GM12872 (cell line): ENCODE data around the gene PRKAR2B.

Experiments
- TF ChIP-seq, protein P1 (sequence below): IDR thresholded peaks from 3 replicates; pipeline ENCODE4 v1.5.1; 2011; ENCODE audit warnings: low read depth, mild to moderate bottlenecking, low read length, moderate library complexity; ENCODE audit not compliant: insufficient read depth

PRKAR2B gene

DNA sequence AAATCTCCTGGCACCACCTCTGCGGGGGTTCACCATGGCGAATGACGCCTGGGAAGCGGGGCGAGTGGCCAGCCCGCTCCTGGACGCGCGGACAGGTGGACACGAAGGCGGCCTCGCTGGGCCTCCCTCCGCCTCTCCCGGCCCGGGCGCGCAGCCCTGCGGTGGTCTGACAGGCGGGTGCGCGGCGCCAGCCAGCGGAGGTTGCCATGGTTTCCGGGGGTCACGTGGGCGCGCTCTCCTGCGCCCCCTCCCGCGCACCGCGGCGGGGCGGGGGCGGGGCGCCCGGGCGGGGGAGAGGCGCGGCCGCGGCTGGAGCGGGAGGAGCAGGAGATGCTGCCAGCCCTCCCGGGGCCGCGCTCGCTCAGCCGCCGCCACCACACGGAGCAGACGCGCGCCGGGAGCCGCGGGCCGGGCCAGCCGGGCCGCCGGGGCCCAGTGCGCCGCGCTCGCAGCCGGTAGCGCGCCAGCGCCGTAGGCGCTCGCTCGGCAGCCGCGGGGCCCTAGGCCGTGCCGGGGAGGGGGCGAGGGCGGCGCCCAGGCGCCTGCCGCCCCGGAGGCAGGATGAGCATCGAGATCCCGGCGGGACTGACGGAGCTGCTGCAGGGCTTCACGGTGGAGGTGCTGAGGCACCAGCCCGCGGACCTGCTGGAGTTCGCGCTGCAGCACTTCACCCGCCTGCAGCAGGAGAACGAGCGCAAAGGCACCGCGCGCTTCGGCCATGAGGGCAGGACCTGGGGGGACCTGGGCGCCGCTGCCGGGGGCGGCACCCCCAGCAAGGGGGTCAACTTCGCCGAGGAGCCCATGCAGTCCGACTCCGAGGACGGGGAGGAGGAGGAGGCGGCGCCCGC, at the start of gene PRKAR2B:
TSS of gene PRKAR2B (plus strand) at position 359 of the 848 bp plus-strand sequence. CDS start at position 562, 203 bp downstream.
- TF ChIP-seq, protein P1, sequence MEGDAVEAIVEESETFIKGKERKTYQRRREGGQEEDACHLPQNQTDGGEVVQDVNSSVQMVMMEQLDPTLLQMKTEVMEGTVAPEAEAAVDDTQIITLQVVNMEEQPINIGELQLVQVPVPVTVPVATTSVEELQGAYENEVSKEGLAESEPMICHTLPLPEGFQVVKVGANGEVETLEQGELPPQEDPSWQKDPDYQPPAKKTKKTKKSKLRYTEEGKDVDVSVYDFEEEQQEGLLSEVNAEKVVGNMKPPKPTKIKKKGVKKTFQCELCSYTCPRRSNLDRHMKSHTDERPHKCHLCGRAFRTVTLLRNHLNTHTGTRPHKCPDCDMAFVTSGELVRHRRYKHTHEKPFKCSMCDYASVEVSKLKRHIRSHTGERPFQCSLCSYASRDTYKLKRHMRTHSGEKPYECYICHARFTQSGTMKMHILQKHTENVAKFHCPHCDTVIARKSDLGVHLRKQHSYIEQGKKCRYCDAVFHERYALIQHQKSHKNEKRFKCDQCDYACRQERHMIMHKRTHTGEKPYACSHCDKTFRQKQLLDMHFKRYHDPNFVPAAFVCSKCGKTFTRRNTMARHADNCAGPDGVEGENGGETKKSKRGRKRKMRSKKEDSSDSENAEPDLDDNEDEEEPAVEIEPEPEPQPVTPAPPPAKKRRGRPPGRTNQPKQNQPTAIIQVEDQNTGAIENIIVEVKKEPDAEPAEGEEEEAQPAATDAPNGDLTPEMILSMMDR = no peak

DNA sequence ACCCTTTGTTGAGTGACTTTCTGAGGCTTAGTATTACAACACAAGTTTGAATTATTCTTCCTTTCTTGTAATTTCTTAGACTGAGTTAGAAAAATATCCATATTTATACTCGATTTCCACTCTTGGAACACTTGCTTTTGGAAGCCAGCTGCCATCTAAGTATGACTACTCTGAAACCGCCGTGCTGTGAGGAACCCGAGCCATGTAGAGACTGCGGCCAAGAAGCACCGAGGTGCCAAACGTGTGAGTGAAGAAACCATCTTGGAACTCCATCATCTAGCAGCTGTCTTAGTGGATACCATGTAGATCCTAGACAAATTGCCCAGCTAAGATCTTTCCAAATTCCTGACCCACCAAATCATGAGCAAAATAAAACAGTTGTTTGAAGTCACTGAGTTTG, 49.7 kb upstream of the PRKAR2B start:
- TF ChIP-seq, protein P1 = no peak

DNA sequence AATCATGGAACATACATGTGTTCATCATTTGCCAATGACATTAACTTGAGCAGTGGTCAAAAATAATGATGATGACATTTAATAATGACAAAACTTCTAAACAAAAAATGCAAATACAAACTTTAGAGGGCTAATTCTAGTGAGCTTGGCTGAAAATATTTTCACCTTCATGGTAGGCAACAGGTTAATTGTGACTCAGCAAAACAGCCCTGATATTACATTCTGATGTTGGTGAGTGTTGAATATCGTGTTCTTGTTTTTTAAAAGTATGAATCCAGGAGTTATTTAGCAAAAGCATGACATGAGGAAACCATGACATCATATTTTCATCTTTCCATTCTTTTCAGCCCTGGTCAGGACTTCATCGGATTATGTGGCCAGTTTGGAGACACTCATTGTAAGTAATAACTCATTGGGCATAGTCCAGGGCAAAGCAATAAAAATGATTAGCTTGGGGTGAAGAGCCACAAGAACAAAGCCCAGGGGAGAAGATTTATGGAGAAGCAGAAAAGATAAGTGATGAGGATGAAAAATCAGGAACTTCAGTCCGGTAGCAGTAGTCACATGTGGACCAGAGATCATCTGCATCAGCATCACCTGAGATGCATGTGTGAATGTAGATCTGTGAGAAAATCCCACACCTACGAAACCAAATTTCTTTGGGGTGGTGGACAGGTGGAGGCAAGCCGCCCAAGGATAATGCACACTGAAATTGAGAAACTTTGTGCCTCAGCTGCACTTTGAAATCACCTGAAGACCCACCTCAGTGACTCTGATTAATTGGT, 46.8 kb upstream of the PRKAR2B start:
- TF ChIP-seq, protein P1 = no peak

DNA sequence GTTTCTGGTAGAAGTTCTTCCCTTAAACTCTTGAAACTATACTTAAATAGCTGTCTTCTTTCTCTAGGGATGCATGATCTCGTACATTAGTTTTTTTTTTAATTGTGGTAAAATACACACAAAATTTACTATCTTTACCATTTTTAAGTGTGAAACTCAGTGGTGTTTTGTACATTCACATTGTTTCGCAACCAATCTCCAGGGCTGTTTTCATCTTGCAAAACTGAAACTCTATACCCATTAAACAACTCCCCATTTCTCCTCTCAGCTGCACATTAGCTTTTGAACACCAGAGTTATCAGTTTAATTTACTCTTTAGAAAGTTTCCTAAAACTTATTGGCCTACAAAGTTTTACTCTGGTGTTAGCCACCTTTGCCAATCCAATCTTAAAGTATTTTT, 45.5 kb upstream of the PRKAR2B start:
- TF ChIP-seq, protein P1 = no peak

DNA sequence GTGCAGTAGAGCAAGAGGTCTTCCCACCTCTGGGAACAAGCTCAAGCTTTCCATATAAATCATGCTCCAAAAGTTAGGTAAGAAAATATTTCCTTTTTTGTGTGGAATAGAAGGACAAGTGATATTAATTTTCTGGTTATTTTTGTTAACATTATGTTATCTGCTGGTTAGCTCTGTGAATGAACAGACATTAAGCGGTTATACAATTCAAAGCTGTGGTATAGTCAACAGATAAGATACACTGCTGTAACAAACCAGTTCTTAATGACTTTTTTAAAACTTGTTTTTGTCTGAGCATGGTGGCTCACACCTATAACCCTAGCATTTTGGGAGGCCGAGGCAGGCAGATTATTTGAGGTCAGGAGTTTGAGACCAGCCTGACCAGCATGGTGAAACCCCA, 43.0 kb upstream of the PRKAR2B start:
- TF ChIP-seq, protein P1 = no peak

DNA sequence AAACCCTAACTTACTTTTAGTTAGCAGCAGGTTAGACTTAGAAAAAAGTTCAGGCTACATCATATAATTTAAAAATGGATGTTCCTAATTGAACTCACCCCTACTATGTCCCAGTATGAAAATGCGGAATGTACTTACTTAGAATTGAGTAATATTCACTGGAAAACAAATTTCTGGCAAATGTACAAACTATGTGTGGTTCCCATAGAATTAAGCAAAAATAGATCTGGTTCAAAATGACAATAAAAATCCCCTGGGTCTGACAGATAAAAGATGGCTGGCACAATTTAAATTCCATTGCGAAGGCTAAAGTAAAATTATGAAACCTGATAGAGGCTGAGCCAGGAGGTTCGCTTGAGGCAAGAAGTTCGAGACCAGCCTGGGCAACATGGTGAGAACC, 42.4 kb upstream of the PRKAR2B start:
- TF ChIP-seq, protein P1 = no peak

DNA sequence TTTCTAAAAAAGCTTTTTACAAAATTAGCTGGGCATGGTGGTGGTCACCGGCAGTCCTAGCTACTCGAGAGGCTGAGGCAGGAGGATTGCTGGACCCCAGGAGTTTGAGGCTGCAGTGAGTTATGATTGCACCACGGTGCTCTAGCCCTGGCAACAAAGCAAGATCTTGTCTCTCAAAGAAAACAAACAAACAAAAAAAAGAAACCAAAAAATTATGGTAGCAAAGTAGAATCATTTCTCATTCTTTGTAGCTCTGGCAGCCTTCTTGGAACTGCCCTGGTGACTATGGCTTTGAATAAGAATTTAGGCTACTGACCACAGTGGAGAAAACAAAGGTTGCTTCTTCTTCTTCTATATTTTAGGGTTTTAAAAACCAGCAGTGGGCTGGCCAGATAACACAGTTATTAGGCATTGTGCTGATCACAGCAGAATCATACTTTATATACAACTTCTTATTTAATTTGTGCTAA, 41.9 kb upstream of the PRKAR2B start:
- TF ChIP-seq, protein P1 = no peak
